Measurements from ENCODE around the gene VWA5A. TPM values are rescaled to one million over a fixed set of nuclear protein-coding genes. Genes with fewer than 3 reads are reported as not detected.

The VWA5A gene
- polyA plus RNA-seq, 1 donor from 2014 or later: 82.2 TPM

- H3K27me3 ChIP-seq (ENCODE audit: insufficient read depth, low read depth, low read length): no peaks in the 10 kb centered on the region
- no peaks in the 10 kb centered on the region for H3K36me3 ChIP-seq (ENCODE audit: insufficient read depth, low read length)
- H2AFZ ChIP-seq (ENCODE audit: low read depth, low read length): no peak overlapping the region
- H3K4me3 ChIP-seq (ENCODE audit: low read length): no peak overlapping the region
- TF ChIP-seq MXI1 (conservative IDR thresholded peaks at IDR 0.05; ENCODE audit: poor library complexity, severe bottlenecking): no peak
- no peak for TF ChIP-seq CTCF (IDR thresholded peaks at IDR 0.05; ENCODE audit: poor library complexity, severe bottlenecking)
- no peak for TF ChIP-seq POLR2AphosphoS5 (IDR thresholded peaks at IDR 0.05)
- no peak for TF ChIP-seq REST (IDR thresholded peaks at IDR 0.05; ENCODE audit: borderline replicate concordance)
- TF ChIP-seq EP300 (conservative IDR thresholded peaks at IDR 0.05; ENCODE audit: poor library complexity, severe bottlenecking): no peak
- TF ChIP-seq TAF1 (IDR thresholded peaks at IDR 0.05; ENCODE audit: low read depth): no peak
- H3K27ac ChIP-seq (ENCODE audit: low read length): no peak overlapping the region
- H3K4me2 ChIP-seq (ENCODE audit: low read length): no peak overlapping the region
- no peaks in the 10 kb centered on the region for H3K79me2 ChIP-seq (replicated peaks; ENCODE audit: insufficient read depth, low read length)
- no peaks in the 10 kb centered on the region for H3F3A ChIP-seq (ENCODE audit: insufficient read depth, low read length, poor library complexity, severe bottlenecking)
- no peaks in the 10 kb centered on the region for H3K9me3 ChIP-seq (ENCODE audit: low read length)
- H3K9ac ChIP-seq (ENCODE audit: low read length): no peak overlapping the region
- no peaks in the 10 kb centered on the region for H4K20me1 ChIP-seq (ENCODE audit: insufficient read depth)
- no peaks in the 10 kb centered on the region for H3K9me2 ChIP-seq (ENCODE audit: insufficient read depth, low read length)
These were observed 5.0 kb upstream of the VWA5A start for GRCh38 chr11:124110201-124110600.

DNA sequence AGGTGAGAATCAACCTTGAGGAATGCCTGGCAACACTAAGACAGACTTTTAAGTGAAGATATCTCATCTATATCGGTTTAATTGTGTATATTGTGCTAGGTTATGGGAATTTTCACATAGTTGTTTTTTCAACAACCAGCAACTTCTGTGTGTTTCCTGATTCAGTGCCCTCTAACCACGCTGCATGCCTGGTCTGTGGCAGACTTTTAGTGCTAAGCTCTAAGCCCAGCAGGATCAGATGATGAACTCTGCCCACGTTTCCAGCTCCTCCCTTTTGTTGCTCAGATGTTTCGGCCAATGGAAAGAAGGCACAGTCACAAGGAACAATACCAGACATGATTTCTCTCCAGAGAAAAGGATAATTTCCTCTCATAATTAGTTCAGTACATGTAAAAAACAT lies 1.4 kb upstream of the VWA5A start:
- Histone ChIP-seq H3K79me2 (replicated peaks; ENCODE audit: insufficient read depth, low read length) (peaks cover 8% of the 10 kb centered on the region), H2AFZ (ENCODE audit: low read depth, low read length) (no peak overlapping the region), H4K20me1 (ENCODE audit: insufficient read depth) (no peaks in the 10 kb centered on the region), H3K9me3 (ENCODE audit: low read length) (no peaks in the 10 kb centered on the region), H3F3A (ENCODE audit: insufficient read depth, low read length, poor library complexity, severe bottlenecking) (no peaks in the 10 kb centered on the region), H3K27ac (ENCODE audit: low read length) (no peak overlapping the region), H3K9me2 (ENCODE audit: insufficient read depth, low read length) (no peaks in the 10 kb centered on the region), H3K9ac (ENCODE audit: low read length) (no peak overlapping the region), H3K4me3 (ENCODE audit: low read length) (no peak overlapping the region), H3K27me3 (ENCODE audit: insufficient read depth, low read depth, low read length) (no peaks in the 10 kb centered on the region), H3K36me3 (ENCODE audit: insufficient read depth, low read length) (peaks cover 7% of the 10 kb centered on the region), H3K4me2 (ENCODE audit: low read length) (no peak overlapping the region)
- no peak for TF ChIP-seq RAD21 (conservative IDR thresholded peaks at IDR 0.05)
- TF ChIP-seq MXI1 (conservative IDR thresholded peaks at IDR 0.05; ENCODE audit: poor library complexity, severe bottlenecking): no peak
- no peak for TF ChIP-seq TAF1 (IDR thresholded peaks at IDR 0.05; ENCODE audit: low read depth)
- no peak for TF ChIP-seq CTCF (IDR thresholded peaks at IDR 0.05; ENCODE audit: poor library complexity, severe bottlenecking)
- no peak for TF ChIP-seq EZH2 (IDR thresholded peaks at IDR 0.05; ENCODE audit: borderline replicate concordance, insufficient read depth, low read length, poor library complexity, severe bottlenecking)
- TF ChIP-seq SMC3 (conservative IDR thresholded peaks at IDR 0.05; ENCODE audit: poor library complexity): no peak
- no peak for TF ChIP-seq EP300 (conservative IDR thresholded peaks at IDR 0.05; ENCODE audit: poor library complexity, severe bottlenecking)
- TF ChIP-seq POLR2AphosphoS5 (IDR thresholded peaks at IDR 0.05): no peak
- TF ChIP-seq REST (IDR thresholded peaks at IDR 0.05; ENCODE audit: borderline replicate concordance): no peak

Measured in neural cell (in vitro differentiated cells).